Testis (tissue), 3 donors: ENCODE results near the gene CSF1. TPM values are rescaled to one million over a fixed set of nuclear protein-coding genes. Genes with fewer than 3 reads are reported as not detected.
A peak's percentile ranks its signal among the peaks of the same experiment; 100 is the strongest.

Source experiments
- DNase-seq: peaks from one replicate; pipeline ENCODE4 v3.0.0-alpha.2; 2019
- H3K27ac ChIP-seq, 2 donors: fragments of 200-600 bp; sonication (generic); one replicate each; pipeline ENCODE4 v1.5.1; 2019
- H3K27me3 ChIP-seq: fragments of 200-600 bp; sonication (generic); one replicate; pipeline ENCODE4 v1.5.1; 2019
- H3K36me3 ChIP-seq: fragments of 200-600 bp; sonication (generic); one replicate; pipeline ENCODE4 v1.5.1; 2017; ENCODE audit warnings: low read depth; ENCODE audit errors: missing control alignments
- H3K4me1 ChIP-seq: fragments of 200-600 bp; sonication (generic); one replicate; pipeline ENCODE4 v1.5.1; 2019
- H3K4me3 ChIP-seq, 2 donors: fragments of 200-600 bp; sonication (generic); one replicate each; pipeline ENCODE4 v1.5.1; 2017 to 2019
- H3K9me3 ChIP-seq: fragments of 200-600 bp; sonication (generic); one replicate; pipeline ENCODE4 v1.5.1; 2017
- CTCF ChIP-seq, 3 experiments: fragments of 450-650 bp in 2 of 3; fragments of 200-600 bp in 1 of 3; sonication (generic) in 1 of 3; IDR thresholded peaks; one replicate each; pipeline ENCODE4 v1.5.1; 2016 to 2019; ENCODE audit warnings: antibody characterized with exemption in 3 of 3, mild to moderate bottlenecking in 2 of 3, moderate library complexity in 1 of 3
- POLR2A ChIP-seq: fragments of 450-650 bp; IDR thresholded peaks from one replicate; pipeline ENCODE4 v1.6.1; 2017; ENCODE audit warnings: antibody characterized with exemption, mild to moderate bottlenecking, moderate library complexity
- WGBS, 2 donors: methylation state at CpG; one replicate each; pipeline ENCODE4 v1.1.5; 2018; 5-methylcytosine and 5-hydroxymethylcytosine counted together
- intact Hi-C: fragments of 100-400 bp; cut with DNase I; formaldehyde crosslinking; loops from one replicate; pipeline ENCODE4 v1.15.1; 2023; ENCODE audit warnings: low total_unique reads
- polyA plus RNA-seq: library from polyadenylated mRNA; stranded (reverse); fragments of 350-450 nt; fragmentation: Illumina TruSeq; extraction: RNeasy Lipid Tissue Mini Kit (QIAGEN cat#74804); gene quantifications from one replicate; pipeline ENCODE4 v1.2.3, GENCODE V29; 2014; ENCODE audit warnings: low read depth, low replicate concordance; ENCODE audit not compliant: insufficient read depth
- total RNA-seq, 2 donors: library from RNA; depleted of rRNA; stranded (reverse); fragments of >200 nt; gene quantifications; one replicate each; pipeline ENCODE4 v1.2.3, GENCODE V29; 2016

The CSF1 gene
- total and polyA plus RNA-seq, 3 donors from 2014 or later = 9.8 to 14.2 (median 10.9) TPM

GRCh38 chr1:109925159-109925990, 14.7 kb downstream of the CSF1 start:
- intact Hi-C loops = no loop called here
- DNase-seq = no peak
- 83 to 93% methylated on average over 8 of the region's 8 CpGs for WGBS, 2 donors

GRCh38 chr1:109926662-109927300, 16.1 kb downstream of the CSF1 start:
- no peak for DNase-seq
- no peak for TF ChIP-seq CTCF (IDR thresholded peaks at IDR 0.05)
- no peak for TF ChIP-seq POLR2A

More at GRCh38 chr1:109925159-109925990, 14.7 kb downstream of the CSF1 start:
- H3K4me1 ChIP-seq = peaks cover 31% of the 10 kb centered on the region
- H3K9me3 ChIP-seq = no peaks in the 10 kb centered on the region
- H3K27me3 ChIP-seq = no peaks in the 10 kb centered on the region
- H3K36me3 ChIP-seq = no peaks in the 10 kb centered on the region
- TF ChIP-seq POLR2A (no peak), CTCF (IDR thresholded peaks at IDR 0.05) (no peak)
- no peak overlapping the region for H3K4me3 ChIP-seq
- H3K27ac ChIP-seq = peak overlapping the region in 1 of 2 donors; percentile 86

GRCh38 chr1:109927356-109927755, 16.7 kb downstream of the CSF1 start:
- peak overlapping the region in 1 of 2 donors; percentile 86 for H3K27ac ChIP-seq
- 77 to 81% methylated on average over 6 of the region's 7 CpGs for whole genome bisulfite sequencing, 2 donors
- DNase-seq = no peak
- TF ChIP-seq POLR2A (no peak), CTCF (IDR thresholded peaks at IDR 0.05) (no peak)
- no peaks in the 10 kb centered on the region for H3K9me3 ChIP-seq
- no peaks in the 10 kb centered on the region for H3K27me3 ChIP-seq
- H3K4me1 ChIP-seq = peaks cover 41% of the 10 kb centered on the region
- intact Hi-C loops = no loop called here
- no peaks in the 10 kb centered on the region for H3K36me3 ChIP-seq
- H3K4me3 ChIP-seq = no peak overlapping the region

More at GRCh38 chr1:109926662-109927300, 16.1 kb downstream of the CSF1 start:
- H3K27me3 ChIP-seq = no peaks in the 10 kb centered on the region
- H3K36me3 ChIP-seq = no peaks in the 10 kb centered on the region
- intact Hi-C loops = no loop called here
- H3K27ac ChIP-seq = peak overlapping the region in 1 of 2 donors; percentile 86
- WGBS, 2 donors = 87 to 93% methylated on average over 1 to 2 of the region's 2 CpGs
- no peaks in the 10 kb centered on the region for H3K9me3 ChIP-seq
- H3K4me1 ChIP-seq = peaks cover 44% of the 10 kb centered on the region
- no peak overlapping the region for H3K4me3 ChIP-seq

- Histone ChIP-seq H3K4me1 (peaks cover 41% of the 10 kb centered on the region), H3K36me3 (no peaks in the 10 kb centered on the region), H3K27me3 (no peaks in the 10 kb centered on the region), H3K4me3 (no peak overlapping the region), H3K27ac (peak overlapping the region; percentile 65 to 86), H3K9me3 (no peaks in the 10 kb centered on the region)
- no peak for TF ChIP-seq CTCF (IDR thresholded peaks at IDR 0.05)
- TF ChIP-seq POLR2A = no peak
- DNase-seq = peak; percentile 88
- intact Hi-C loops = no loop called here
- 24 to 53% methylated on average over 6 of the region's 6 CpGs for WGBS, 2 donors
Measured at GRCh38 chr1:109927911-109928321, 17.3 kb downstream of the CSF1 start.
